Hematopoietic multipotent progenitor cell treated with erythropoietin and hydrocortisone succinate and interleukin-3 and kit ligand, for 17 days (in vitro differentiated cells): ENCODE results near the gene MN1.

Experiments
- DNase-seq: peaks from one replicate; pipeline ENCODE4 v3.0.0-alpha.2; 2015; ENCODE audit warnings: low spot score

MN1 gene

GRCh38 chr22:27713461-27713860 is 88.1 kb downstream of the MN1 start:
- DNase-seq, result no peak

GRCh38 chr22:27711756-27712155 is 89.8 kb downstream of the MN1 start:
- DNase-seq, result no peak

GRCh38 chr22:27711012-27711411 is 90.5 kb downstream of the MN1 start:
- DNase-seq, result no peak

- no peak for DNase-seq
Measured at GRCh38 chr22:27709919-27710675, 91.5 kb downstream of the MN1 start.

GRCh38 chr22:27706489-27706888 is 95.1 kb downstream of the MN1 start:
- DNase-seq, result no peak

- no peak for DNase-seq
Measured at GRCh38 chr22:27705408-27706080, 96.0 kb downstream of the MN1 start.

GRCh38 chr22:27704581-27704980 is 97.0 kb downstream of the MN1 start:
- DNase-seq, result no peak

- DNase-seq, result no peak
Measured at GRCh38 chr22:27699383-27700019, 102.1 kb downstream of the MN1 start.

GRCh38 chr22:27698813-27699212 is 102.7 kb downstream of the MN1 start:
- no peak for DNase-seq
